Left cardiac atrium (tissue), 4 donors: ENCODE measurements around the gene SLC12A7. TPM values are rescaled to one million over a fixed set of nuclear protein-coding genes. Genes with fewer than 3 reads are reported as not detected.

Source experiments
- ATAC-seq, 2 donors: fragments of 200-7000 bp; cut with Tn5 transposase; one replicate each; pipeline ENCODE4 v1.9.1; 2020; ENCODE audit warnings: mild to moderate bottlenecking in 2 of 2, moderate library complexity in 2 of 2
- DNase-seq: peaks from one replicate; pipeline ENCODE4 v3.0.0-alpha.2; 2020
- intact Hi-C, 2 donors: fragments of 100-400 bp; cut with DNase I; formaldehyde crosslinking; loops; one replicate each; pipeline versions ENCODE4 v1.14.1 to v1.15.1; 2022 to 2023
- total RNA-seq, 2 donors: library from RNA; stranded (reverse); fragmentation: NEBNext Ultra II Directional; extraction: Animal tissue kit (Norgen Biotek cat#: 25700); gene quantifications; one replicate each; pipeline ENCODE4 v1.2.1, GENCODE V29; 2021
- donor health status: DM: no; HTN: yes; CAD: no.
- donor health status: DM: no; HTN: yes; CAD: no; lungs with severe emphysema.
- donor health status: DM: yes; HTN: yes; CAD: no.
- donor health status: Dilated cardiomyopathy.

Gene SLC12A7
- total RNA-seq, 2 donors from 2014 or later, result 53.7 to 54.1 TPM

DNA sequence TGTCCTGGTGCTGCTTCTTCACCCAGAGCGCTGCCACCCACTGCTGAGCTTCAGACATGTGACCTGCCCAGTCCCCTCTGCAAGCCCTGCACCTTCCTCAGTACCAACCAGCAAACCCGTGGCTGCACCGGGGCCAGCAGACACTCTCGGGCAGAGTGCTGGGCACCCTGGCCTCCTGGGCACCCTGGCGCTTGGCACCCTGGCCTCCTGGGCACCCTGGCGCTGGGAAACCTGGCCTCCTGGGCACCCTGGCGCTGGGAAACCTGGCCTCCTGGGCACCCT, 31.7 kb upstream of the SLC12A7 start:
- intact Hi-C loops, result loop anchor here in 1 of 2 donors (10.0 kb wide), 1 partner anchor 219 kb away; no protein-coding TSS in a partner anchor
- ATAC-seq (no peak), DNase-seq (no peak)

- ATAC-seq, result no peak
- DNase-seq, result no peak
- intact Hi-C loops, result loop anchor here in 1 of 2 donors (10.0 kb wide), 1 partner anchor 218 kb away; no protein-coding TSS in a partner anchor
Measured at GRCh38 chr5:1142886-1143669, 31.2 kb upstream of the SLC12A7 start.

DNA sequence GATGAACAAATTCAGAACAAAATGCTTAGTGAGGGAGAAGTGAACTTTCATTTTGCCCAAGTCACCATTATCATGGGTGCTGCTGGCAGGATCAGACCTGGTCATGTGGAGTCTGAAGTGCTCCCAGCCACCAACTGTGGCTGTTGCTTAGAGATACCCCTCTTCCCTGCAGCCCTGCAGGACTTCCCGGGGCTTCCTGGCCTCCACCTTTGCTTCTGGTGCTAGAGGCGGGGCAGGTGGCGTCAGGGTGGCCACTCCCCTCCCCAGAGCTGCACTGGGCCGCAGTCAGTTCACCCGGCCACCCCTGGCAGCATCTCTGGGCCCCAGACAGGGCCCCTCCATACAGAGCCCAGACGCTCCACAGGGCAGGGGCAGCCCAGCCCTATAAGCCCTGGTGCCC, 30.0 kb upstream of the SLC12A7 start:
- intact Hi-C loops, result loop anchor here in 1 of 2 donors (10.0 kb wide), 1 partner anchor 217 kb away; no protein-coding TSS in a partner anchor
- DNase-seq, result no peak
- no peak for ATAC-seq

GRCh38 chr5:1140818-1141189, 28.9 kb upstream of the SLC12A7 start:
- peak in 1 of 2 donors; percentile 3 for ATAC-seq
- no peak for DNase-seq
- intact Hi-C loops, result loop anchor here in 1 of 2 donors (10.0 kb wide), 1 partner anchor 216 kb away; no protein-coding TSS in a partner anchor

GRCh38 chr5:1140171-1140817, 28.4 kb upstream of the SLC12A7 start:
- intact Hi-C loops, result loop anchor here in 1 of 2 donors (10.0 kb wide), 1 partner anchor 215 kb away; no protein-coding TSS in a partner anchor
- DNase-seq (peak; percentile 83), ATAC-seq (peak; percentile 84 to 86)

DNA sequence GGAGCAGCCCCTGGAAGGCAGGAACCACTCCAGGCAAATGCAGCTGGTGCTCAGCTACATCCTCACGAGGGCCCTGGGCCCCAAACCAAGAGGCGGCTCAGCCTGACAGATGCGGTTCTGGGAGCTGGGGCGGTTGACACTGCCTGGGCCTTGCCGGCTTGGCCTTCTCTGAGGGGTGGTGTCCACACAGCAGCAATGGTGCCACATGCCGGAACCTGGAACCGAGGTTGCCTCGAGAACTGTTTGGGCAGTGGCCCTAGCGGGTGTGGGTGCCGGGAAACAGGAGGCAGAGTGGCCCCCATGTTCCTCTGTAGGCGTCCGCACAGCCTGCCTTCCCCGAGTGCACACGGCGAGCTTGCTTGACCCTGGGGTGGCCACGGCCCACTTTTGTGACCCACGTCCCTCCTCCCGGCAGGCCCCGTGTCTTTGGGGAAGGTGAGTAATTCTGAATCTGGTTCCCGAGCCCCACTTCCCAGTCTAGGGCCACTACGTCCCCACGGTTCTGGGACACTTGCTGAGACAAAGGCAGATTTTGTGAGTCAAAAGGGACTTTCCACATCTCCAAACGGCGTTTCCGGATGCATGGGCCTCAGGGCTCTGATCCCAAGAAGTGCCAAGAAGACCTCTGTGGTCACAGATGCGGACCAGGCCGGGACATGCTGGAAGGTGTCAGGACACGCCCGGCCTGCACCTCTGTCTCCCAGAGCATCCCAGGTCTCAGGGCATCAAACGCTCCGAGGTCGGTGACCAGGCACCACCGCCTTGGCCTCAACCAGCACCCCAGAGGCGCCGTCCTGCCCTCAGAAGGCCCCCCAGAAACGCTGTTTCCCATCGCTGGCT, 27.7 kb upstream of the SLC12A7 start:
- no peak for ATAC-seq
- intact Hi-C loops, result loop anchor here (5.0 to 10.0 kb wide), 5 partner anchors 47 to 215 kb away; partner anchors contain the start of gene NKD2 (in 1 of the 2)
- DNase-seq, result no peak

- no peak for DNase-seq
- ATAC-seq, result no peak
- intact Hi-C loops, result loop anchor here (5.0 kb wide), 4 partner anchors 46 to 146 kb away; partner anchors contain the start of gene NKD2 (in 1 of the 2)
Measured at GRCh38 chr5:1138445-1139245, 26.8 kb upstream of the SLC12A7 start.

GRCh38 chr5:1137567-1138444, 25.9 kb upstream of the SLC12A7 start:
- intact Hi-C loops, result loop anchor here (5.0 kb wide), 4 partner anchors 46 to 146 kb away; partner anchors contain the start of gene NKD2 (in 1 of the 2)
- DNase-seq, result no peak
- ATAC-seq, result peak in 1 of 2 donors; percentile 8

GRCh38 chr5:1136814-1137213, 25.0 kb upstream of the SLC12A7 start:
- no peak for ATAC-seq
- intact Hi-C loops, result loop anchor here (5.0 kb wide), 4 partner anchors 45 to 145 kb away; partner anchors contain the start of gene NKD2 (in 1 of the 2)

GRCh38 chr5:1135696-1136525, 24.0 kb upstream of the SLC12A7 start:
- no peak for ATAC-seq
- no peak for DNase-seq
- intact Hi-C loops, result loop anchor here (5.0 kb wide), 4 partner anchors 44 to 144 kb away; partner anchors contain the start of gene NKD2 (in 1 of the 2)

More at GRCh38 chr5:1136814-1137213, 25.0 kb upstream of the SLC12A7 start:
- DNase-seq, result no peak

DNA sequence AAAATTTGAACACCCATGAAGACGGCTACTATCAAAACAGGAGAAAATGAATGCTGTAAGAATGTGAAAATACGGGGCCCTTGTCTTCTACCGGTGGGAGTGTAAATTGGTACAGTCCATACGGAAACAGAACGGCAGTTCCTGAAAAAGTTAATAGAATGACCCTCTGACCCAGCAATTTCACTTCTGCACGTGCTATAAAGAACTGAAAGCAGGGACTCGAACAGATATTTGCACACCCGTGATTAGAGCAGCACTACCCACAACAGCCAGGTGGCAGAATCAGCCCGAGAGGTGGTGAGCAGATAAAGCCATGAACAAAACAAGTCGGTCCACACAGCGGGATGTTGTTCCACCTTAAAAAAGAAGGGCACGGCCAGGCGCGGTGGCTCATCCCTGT, 22.6 kb upstream of the SLC12A7 start:
- no peak for ATAC-seq
- intact Hi-C loops, result no loop called here
- no peak for DNase-seq

DNA sequence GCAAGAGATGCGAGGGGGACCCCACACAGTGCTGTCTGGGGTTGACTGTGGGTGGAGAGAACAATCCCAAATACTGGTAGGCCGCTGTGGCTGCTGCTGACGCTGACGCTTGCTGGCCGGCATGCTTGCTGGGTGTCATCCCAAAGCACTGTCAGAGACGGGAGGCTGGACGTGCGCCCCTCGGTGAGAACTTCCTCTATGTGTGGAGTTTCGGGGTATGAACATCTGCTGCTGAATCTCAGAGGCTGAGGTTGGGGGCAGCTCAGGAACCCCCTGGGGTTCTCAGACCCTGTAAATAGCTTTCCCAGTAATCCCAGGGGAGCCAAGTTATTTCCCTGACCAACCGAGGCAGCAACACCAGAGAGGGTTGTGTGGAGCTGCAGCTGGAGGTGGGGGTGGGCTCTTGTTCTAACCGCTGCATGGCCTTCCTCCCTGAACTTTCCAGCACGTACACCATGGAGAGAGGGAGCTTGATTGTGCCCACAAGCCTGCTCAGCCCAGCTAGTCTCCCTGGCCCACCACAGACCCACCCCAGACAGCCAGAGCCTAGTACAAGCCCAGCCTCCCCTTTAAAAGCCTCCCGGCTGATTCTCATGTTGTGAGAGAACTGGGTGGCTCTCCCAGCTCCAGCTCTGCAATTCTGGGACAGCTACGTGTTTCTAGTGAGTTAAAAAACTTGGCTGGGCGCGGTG, 21.8 kb upstream of the SLC12A7 start:
- peak; percentile 12 to 23 for ATAC-seq
- intact Hi-C loops, result no loop called here
- peak; percentile 53 for DNase-seq

DNA sequence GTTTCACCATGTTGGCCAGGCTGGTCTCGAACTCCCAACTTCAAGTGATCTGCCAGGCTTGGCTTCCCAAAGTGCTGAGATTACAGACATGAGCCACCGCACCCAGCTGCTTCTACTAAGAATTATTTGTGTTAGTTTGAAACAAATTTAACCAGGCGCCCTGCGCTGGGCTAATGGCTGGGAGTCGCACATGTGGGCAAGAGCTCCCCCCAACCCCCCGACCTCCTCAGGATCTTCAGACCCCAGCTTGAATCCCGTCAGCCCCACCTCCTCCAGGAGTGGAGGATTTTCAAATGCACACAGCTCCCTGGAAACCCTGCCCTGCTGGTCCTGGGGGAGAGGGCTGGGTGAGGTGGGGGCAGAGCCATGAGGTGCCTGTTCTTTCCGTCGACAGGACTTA, 21.2 kb upstream of the SLC12A7 start:
- ATAC-seq (no peak), DNase-seq (peak; percentile 25)
- intact Hi-C loops, result no loop called here

DNA sequence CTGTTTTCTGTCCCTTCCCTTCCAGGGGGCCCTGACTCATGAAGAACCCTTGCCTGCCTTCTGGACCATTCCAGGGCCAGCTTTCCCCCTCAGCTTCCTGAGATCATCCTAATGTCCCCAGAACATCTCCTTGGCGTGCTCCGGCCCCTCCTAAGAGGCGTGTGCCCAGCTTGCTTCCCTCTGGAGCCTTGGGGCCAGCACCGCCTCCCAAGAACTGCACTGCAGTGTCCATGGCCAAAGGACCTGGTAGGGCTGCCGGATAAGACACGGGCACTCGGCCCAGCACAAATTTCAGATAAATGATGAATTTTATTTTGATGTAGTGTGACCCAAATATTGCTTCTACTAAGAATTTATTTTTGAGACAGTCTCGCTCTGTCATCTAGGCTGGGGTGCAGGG, 20.7 kb upstream of the SLC12A7 start:
- intact Hi-C loops, result no loop called here
- ATAC-seq (peak; percentile 12 to 24), DNase-seq (peak; percentile 35)

GRCh38 chr5:1131726-1132125, 19.9 kb upstream of the SLC12A7 start:
- DNase-seq (no peak), ATAC-seq (no peak)
- intact Hi-C loops, result no loop called here

DNA sequence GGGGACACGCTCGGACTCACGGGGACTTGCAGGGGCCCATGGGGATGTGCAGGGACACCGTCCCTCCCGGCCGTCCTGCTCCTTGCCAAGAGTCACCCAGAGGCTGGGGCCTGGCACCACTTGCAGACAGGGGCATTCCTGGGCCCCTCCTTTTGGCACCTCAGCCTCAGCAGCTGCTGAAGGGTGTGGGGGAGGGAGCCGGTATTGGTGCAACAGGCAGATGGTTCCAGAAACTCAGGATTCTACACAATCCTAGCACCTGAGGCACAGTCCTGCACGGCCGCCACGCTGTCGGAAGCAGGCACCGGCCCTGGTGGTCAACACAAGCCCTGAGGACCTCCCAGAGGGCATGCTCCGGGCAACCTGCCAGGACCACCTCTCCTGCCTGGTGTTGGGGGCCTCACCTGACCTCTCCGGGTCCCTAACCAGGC, 19.3 kb upstream of the SLC12A7 start:
- ATAC-seq (peak; percentile 16 to 48), DNase-seq (no peak)

More for the DNA sequence above, 19.3 kb upstream of the SLC12A7 start:
- intact Hi-C loops, result no loop called here
